Glomerular endothelial cell (primary cell): ENCODE results near the gene MRPS10. TPM values are rescaled to one million over a fixed set of nuclear protein-coding genes. Genes with fewer than 3 reads are reported as not detected.
"Not testable (repeated sequence)": the region's sequence is repeated elsewhere in the genome, so short reads cannot be mapped to it uniquely, and the experiment has no call there.

Experiments
- DNase-seq: peaks from one replicate; pipeline ENCODE4 v3.0.0-alpha.2; 2011; ENCODE audit warnings: low read depth, low spot score; ENCODE audit errors: extremely low read depth
- total RNA-seq: library from RNA; depleted of rRNA; stranded (reverse); fragments of >200 nt; gene quantifications from 2 replicates; pipeline ENCODE4 v1.2.3, GENCODE V29; 2015

The MRPS10 gene
- total RNA-seq, 1 donor from 2014 or later, result 35.1 TPM

- DNase-seq, result no peak
Measured at GRCh38 chr6:42239333-42239732, 21.7 kb upstream of the MRPS10 start.

GRCh38 chr6:42237857-42238256 is 20.2 kb upstream of the MRPS10 start:
- DNase-seq, result no peak

GRCh38 chr6:42236682-42237473 is 19.2 kb upstream of the MRPS10 start:
- no peak for DNase-seq

GRCh38 chr6:42236030-42236429 is 18.4 kb upstream of the MRPS10 start:
- no peak for DNase-seq

GRCh38 chr6:42232035-42232434 is 14.4 kb upstream of the MRPS10 start:
- DNase-seq, result no peak

- DNase-seq, result no peak
Measured at GRCh38 chr6:42230345-42231321, 13.0 kb upstream of the MRPS10 start.

- no peak for DNase-seq
Measured at GRCh38 chr6:42229506-42230119, 12.0 kb upstream of the MRPS10 start.

- no peak for DNase-seq
Measured at GRCh38 chr6:42228305-42228704, 10.6 kb upstream of the MRPS10 start.

GRCh38 chr6:42227173-42227850 is 9.7 kb upstream of the MRPS10 start:
- DNase-seq, result no peak

GRCh38 chr6:42226645-42227143 is 9.0 kb upstream of the MRPS10 start:
- no peak for DNase-seq

GRCh38 chr6:42226161-42226611 is 8.5 kb upstream of the MRPS10 start:
- no peak for DNase-seq

GRCh38 chr6:42225419-42225818 is 7.8 kb upstream of the MRPS10 start:
- no peak for DNase-seq

GRCh38 chr6:42225029-42225339 is 7.3 kb upstream of the MRPS10 start:
- DNase-seq, result no peak

- DNase-seq, result no peak
Measured at GRCh38 chr6:42224222-42225028, 6.8 kb upstream of the MRPS10 start.

- no peak for DNase-seq
Measured at GRCh38 chr6:42222448-42222847, 4.8 kb upstream of the MRPS10 start.

- no peak for DNase-seq
Measured at GRCh38 chr6:42221546-42221945, 3.9 kb upstream of the MRPS10 start.

GRCh38 chr6:42220807-42221206 is 3.1 kb upstream of the MRPS10 start:
- no peak for DNase-seq

- DNase-seq, result no peak
Measured at GRCh38 chr6:42217157-42217518, 523 bp downstream of the MRPS10 start.

GRCh38 chr6:42216495-42216894 is 1.2 kb downstream of the MRPS10 start:
- not testable (repeated sequence) for DNase-seq

- no peak for DNase-seq
Measured at GRCh38 chr6:42212442-42212841, 5.2 kb downstream of the MRPS10 start.
